ENCODE data around the gene TBC1D9B.

Gene TBC1D9B

DNA sequence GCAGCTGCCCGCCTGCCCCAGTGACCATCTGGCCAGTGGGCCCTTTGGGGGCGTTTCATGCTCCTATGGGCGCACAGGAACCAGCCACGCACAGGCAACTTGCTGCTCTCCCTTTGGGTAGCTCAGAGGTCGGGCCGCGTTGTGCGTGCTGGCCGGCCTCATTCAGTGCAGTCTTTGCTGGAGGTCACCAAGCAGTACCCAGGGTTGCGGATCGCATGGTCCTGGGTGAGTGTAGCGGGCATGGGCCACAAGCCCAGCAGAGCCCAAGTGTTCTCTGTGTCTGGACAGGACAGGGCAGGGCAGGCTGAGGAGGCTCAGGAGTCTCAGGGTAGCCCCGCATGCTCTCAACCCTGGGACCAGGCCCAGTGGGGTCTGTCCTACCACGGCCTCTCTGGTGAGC, 39.2 kb downstream of the TBC1D9B start:
- DNase-seq: no peak

GRCh38 chr5:179867476-179867875, 40.2 kb downstream of the TBC1D9B start:
- no peak for DNase-seq

DNA sequence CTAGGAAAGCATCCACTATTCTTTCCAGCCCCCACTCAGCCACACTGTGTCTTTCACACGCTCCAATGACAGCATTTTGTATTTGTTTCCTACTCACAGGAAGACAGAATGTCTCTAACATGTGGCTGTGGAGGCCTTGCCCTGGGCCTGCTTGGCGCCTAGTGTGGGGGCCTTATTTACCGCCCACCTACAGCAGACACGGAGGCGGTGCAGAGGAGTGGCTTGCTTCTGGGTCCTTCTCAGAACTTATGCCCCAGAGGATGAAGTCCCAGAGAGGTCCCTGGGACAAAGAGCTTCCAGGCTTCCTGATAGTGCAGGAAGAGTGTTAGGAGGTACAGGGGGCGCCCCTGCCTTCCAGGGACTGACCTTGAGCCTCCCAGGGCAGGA, 40.6 kb downstream of the TBC1D9B start:
- no peak for DNase-seq

DNA sequence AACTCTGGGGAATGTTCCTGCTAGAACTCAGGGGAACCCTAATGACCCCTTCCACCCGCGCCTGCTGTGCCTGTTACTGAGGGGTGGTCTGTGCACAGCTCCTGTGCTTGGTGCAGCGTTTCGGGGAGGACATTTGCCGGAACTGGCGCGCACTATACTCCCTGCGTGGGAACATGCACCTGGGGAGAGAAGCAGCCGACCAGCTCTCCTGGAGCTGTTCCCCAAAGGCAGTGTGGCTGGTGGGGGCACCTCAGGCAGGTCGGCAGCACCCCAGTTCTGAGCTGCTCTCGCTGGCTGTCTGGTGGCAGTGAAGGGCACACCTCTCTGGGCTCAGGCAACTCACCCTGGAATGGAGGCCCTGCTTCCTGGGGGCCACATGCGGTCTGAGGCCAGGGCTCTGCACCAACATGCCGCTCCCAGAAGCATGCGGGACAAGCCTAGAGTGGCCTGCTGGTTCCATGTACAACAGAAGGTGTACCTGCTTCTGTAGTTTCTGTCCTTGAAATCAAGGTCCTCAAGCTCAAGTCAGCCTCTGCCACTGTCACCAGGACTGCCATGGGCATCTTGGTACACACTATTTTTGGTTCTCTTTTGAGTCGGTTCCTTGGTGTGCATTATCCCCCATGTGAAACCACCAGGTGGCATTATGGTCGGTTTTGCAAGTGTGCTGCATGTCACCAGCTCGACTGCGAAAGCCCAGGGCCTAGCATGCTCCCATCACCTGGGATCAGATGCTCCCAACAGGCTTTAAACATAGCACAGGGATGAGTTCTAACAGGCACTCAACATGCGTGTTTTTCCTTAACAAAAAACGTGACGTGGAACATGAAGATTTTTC, 41.2 kb downstream of the TBC1D9B start:
- DNase-seq: no peak

DNA sequence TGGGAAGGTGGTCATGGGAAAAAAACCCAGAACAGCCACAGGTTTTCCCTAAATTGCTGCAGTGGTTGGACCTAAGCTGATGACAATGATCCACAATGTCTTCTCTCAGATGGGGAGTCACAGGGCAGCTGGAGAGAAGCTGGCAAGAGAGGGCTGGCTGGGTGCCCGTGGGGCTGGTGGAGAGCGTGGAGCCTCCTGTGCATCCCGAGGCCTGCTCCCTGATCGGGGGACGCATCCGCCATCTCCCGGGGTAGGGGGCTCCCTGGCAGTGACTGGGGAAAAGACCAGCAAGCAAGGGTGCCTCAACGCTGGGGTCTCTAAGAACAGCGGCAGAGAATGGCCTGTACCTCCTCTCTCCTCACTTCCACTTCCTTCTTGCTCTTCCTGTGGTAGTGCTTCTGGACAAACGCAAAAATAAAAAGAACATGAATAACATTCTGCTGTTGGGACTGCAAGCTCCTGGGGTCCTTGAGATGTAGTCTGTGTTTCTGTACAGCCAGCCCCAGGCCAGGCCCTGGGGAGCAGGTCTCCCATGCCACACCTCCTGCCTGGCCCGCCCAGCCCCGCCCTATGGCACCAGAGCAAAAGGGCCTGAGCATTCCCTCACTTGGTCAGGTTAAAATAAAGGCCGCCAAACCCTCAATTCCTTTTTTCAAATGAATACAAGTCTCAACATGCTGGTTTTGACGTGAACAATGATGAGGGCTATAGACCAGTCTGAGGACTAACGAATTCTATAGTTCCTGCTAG, 42.0 kb downstream of the TBC1D9B start:
- DNase-seq: no peak

GRCh38 chr5:179864686-179865085, 43.0 kb downstream of the TBC1D9B start:
- DNase-seq: no peak

DNA sequence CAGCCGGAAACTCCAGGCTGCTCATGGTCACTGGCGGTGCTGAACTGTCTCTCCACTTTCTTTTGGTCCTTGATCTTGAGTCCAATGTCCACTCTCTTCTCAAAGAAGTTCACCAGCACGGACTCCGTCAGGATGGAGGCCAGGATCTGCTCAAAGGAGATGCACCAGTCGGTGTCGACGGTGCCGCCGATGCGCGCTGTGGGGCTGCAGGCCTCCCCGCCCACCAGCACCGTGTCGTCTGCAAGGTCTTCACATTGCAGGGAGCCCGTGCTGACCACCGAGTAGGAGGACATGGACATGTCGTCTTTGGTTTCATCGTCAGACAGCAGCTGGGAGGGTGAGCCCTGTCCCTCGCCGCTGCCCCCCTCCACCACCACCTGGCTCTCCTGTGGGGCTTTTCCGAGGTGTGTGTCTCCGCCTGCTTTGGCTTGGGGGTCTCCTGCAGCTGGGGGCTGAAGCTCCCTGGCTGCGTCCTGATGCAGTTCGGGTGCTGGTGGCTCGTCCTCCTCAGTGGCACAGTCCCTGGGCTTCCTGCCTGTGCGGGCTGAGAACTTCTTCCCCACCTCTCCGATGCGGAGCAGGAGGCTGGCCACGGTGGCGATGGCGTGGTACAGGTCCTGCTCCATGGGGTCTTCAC, 44.1 kb downstream of the TBC1D9B start:
- no peak for DNase-seq

- no peak for DNase-seq
Measured at GRCh38 chr5:179862891-179863290, 44.8 kb downstream of the TBC1D9B start.

GRCh38 chr5:179862296-179862695, 45.4 kb downstream of the TBC1D9B start:
- DNase-seq: no peak

DNA sequence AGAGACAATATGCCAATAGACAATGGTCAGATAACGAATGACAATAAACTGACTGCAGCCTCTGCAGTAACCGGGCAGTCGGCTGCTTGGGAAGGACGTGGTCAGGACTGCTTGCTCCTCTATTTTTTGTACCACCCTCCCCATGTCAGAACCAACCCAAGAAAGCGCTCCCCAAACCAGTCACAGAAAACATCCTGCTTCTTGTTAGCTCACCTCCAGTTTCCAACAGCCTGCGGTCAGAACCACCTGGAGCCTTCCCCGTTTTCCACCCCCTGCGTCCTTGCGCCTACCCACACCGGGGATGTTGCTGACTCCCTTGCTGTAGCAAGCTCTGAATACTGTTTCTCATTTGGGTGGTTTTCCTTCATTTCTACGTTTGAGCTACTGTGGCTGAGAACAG, 47.4 kb downstream of the TBC1D9B start:
- DNase-seq: no peak

DNA sequence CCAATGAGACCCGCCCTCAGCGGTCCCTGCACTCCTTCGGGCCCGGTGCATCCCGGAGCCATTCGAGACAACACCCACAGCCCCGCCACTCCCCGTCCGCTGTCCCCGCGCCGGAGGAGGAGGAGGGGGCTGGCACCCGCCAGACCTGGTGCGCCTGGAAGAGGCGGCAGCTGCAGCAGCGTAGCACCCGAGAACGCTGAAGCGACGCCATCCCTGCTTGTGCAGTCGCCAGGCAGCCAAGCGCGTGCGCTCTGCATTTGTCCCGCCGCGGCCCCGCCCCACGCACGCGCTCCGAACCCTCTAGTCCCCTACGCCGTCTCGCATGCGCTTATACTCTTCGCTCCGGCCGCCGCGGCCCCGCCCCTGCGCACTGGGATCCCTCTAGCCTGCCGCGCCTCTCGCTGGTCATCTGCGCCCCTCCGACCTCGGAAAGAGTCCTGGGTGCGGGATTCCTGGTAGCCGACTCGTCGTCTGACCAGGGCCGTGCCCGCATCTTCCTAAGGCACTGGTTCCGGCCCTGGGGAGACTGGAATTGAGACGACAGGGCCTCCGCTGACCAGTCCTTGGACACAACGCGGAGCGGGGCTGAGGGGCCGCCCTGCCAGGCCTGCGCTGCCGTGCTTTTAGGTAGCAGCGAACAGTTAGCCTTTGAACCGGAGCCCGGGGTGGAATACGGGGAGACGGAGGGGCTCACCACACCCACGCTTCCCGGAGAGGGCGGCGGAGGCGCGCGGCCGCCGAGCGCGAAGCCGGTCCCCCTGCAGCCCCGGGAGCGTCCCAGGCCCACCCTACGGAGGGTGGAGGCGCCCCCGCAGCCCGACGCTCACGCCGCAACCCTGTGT, 48.9 kb downstream of the TBC1D9B start, which contains the start of gene MRNIP:
MRNIP (minus strand) TSS at position 232 of the 842 bp plus-strand sequence; CDS start at position 211, 21 bp downstream.
- peak; percentile 87 for DNase-seq

GRCh38 chr5:179858241-179858585, 49.5 kb downstream of the TBC1D9B start:
- no peak for DNase-seq

DNA sequence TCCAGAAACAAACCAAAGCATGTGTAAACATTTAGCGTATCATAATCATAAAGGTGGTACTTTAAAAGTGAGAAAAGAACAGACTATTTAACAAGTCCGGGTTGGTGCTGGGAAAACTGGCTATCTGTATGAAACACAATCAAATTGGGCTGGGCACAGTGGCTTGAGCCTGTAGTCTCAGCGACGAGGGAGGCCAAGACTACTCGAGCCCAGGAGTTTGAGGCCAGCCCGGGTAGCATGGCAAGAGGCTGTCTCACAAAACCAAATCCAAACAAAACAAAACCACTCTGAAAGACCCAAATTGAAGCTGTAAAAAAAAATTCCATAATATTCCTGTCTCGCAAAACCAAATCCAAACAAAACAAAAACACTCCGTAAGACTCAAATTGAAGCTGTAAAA, 53.3 kb downstream of the TBC1D9B start:
- DNase-seq: no peak

DNA sequence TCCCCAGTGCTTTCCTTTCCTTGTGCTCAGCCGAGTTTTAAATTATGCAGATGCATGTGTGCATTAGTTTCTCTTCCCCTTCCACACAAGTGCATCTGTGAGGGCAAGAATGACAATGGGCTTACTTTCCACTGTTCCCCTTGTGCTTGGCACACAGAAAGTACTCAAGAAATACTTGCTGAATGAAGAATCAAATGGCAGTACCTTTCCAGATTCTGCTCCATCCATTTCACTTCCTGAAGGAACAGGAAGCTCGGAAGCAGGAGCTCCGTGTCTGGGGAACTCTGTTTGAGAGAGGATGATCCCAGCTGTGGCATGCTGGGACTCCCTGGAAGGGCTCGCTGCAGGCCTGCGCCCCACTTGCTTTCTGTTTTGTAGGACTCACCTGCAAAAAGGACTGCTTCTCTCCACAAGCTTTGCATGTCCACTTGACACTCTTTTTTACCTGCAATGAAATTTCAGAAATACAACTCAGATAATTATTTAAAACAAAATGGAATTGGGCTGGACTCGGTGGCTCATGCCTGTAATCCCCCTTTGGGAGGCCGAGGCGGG, 54.6 kb downstream of the TBC1D9B start:
- no peak for DNase-seq

DNA sequence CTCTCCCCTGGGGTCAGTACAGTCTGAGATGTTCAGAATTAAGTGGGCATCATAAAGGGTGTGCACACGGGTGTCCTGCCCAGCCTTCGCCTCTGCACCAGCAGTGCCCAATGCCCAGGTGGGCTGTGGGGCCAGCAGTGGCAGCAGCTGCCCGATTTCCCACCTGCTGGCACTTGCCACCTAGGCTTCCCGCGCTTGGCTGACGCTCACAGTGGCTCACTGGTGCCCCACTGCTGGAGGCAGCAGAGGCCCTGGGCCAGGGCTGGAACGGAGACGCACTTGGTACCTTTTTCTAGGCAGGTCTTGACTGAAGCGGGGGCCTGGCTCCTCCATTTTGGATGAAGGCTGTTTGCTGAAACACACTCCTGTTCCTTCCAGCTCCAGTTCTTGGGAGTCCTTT, 66.1 kb downstream of the TBC1D9B start:
- DNase-seq: no peak

GRCh38 chr5:179840766-179841165, 66.9 kb downstream of the TBC1D9B start:
- DNase-seq: no peak

DNA sequence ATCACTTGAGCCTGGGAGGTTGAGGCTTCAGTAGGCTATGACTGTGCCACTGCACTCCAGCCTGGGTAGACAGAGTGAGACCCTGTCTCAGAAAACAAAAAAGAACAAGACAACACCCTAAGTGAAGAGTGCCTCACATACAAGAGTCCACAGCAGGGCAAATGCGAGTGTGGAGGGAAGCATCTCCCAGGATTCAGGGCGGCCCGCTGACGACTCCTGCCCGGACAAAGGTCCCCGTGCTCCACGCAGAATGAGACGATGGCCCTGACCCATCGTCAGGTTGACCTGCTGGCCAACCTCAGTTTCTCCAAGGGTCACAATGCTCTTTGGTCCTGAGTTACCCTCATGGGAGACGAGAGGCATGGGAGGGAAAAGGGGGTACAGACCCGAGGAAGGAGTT, 67.4 kb downstream of the TBC1D9B start:
- no peak for DNase-seq

GRCh38 chr5:179839328-179840256, 68.1 kb downstream of the TBC1D9B start:
- DNase-seq: no peak

- no peak for DNase-seq
Measured at GRCh38 chr5:179837076-179838011, 70.4 kb downstream of the TBC1D9B start.

All from SIG-M5 (cell line).